Measurements from ENCODE around the gene DENND1A. TPM values are rescaled to one million over a fixed set of nuclear protein-coding genes. Genes with fewer than 3 reads are reported as not detected.

DENND1A gene
- total RNA-seq, 1 donor from 2014 or later: 48.1 TPM

GRCh38 chr9:123716339-123716945 is 213.5 kb downstream of the DENND1A start:
- H2AFZ ChIP-seq (replicated peaks): no peak overlapping the region
- H3K4me2 ChIP-seq: peak overlapping the region; percentile 28
- H3K36me3 ChIP-seq: no peaks in the 10 kb centered on the region
- peaks cover 4% of the 10 kb centered on the region for H3K27me3 Mint-ChIP-seq (ENCODE audit: insufficient read depth, low read depth)
- H3K9ac ChIP-seq: no peak overlapping the region
- peaks cover 9% of the 10 kb centered on the region for H3K36me3 Mint-ChIP-seq
- H3K4me3 ChIP-seq: no peak overlapping the region
- H3K9me3 Mint-ChIP-seq: peaks cover 16% of the 10 kb centered on the region
- H3K27ac ChIP-seq: peak overlapping the region; percentile 53
- peaks cover 4% of the 10 kb centered on the region for H3F3A ChIP-seq (ENCODE audit: low read depth)
- DNase-seq (ENCODE audit: low spot score): no peak
- no peak overlapping the region for H3K27ac Mint-ChIP-seq
- peaks cover 15% of the 10 kb centered on the region for H3K4me1 ChIP-seq
- TF ChIP-seq EZH2 (IDR thresholded peaks at IDR 0.05) (no peak), EZH2phosphoT487 (IDR thresholded peaks at IDR 0.05) (no peak), CTCF (IDR thresholded peaks at IDR 0.05) (no peak)
- H3K9me3 ChIP-seq (ENCODE audit: low read depth): no peaks in the 10 kb centered on the region
- H3K79me2 ChIP-seq (ENCODE audit: low read depth): peaks cover 15% of the 10 kb centered on the region
- no peak overlapping the region for H3K4me3 Mint-ChIP-seq
- H3K4me1 Mint-ChIP-seq: peaks cover 27% of the 10 kb centered on the region
- H4K20me1 ChIP-seq (ENCODE audit: low read depth): no peaks in the 10 kb centered on the region
- H3K27me3 ChIP-seq: no peaks in the 10 kb centered on the region

GRCh38 chr9:123715258-123715657 is 214.7 kb downstream of the DENND1A start:
- H3K9ac ChIP-seq: no peak overlapping the region
- H3K36me3 Mint-ChIP-seq: no peaks in the 10 kb centered on the region
- TF ChIP-seq CTCF (IDR thresholded peaks at IDR 0.05) (no peak), EZH2phosphoT487 (IDR thresholded peaks at IDR 0.05) (no peak), EZH2 (IDR thresholded peaks at IDR 0.05) (no peak)
- H3K27me3 ChIP-seq: no peaks in the 10 kb centered on the region
- no peak overlapping the region for H3K4me3 Mint-ChIP-seq
- no peak for DNase-seq (ENCODE audit: low spot score)
- no peaks in the 10 kb centered on the region for H3K36me3 ChIP-seq
- H3K9me3 ChIP-seq (ENCODE audit: low read depth): no peaks in the 10 kb centered on the region
- H3K27ac ChIP-seq: no peak overlapping the region
- H3F3A ChIP-seq (ENCODE audit: low read depth): peaks cover 4% of the 10 kb centered on the region
- H3K4me3 ChIP-seq: no peak overlapping the region
- H3K27me3 Mint-ChIP-seq (ENCODE audit: insufficient read depth, low read depth): peaks cover 4% of the 10 kb centered on the region
- H3K4me2 ChIP-seq: no peak overlapping the region
- H2AFZ ChIP-seq (replicated peaks): no peak overlapping the region
- H3K4me1 ChIP-seq: peaks cover 15% of the 10 kb centered on the region
- H3K9me3 Mint-ChIP-seq: peaks cover 7% of the 10 kb centered on the region
- peaks cover 27% of the 10 kb centered on the region for H3K4me1 Mint-ChIP-seq
- peaks cover 15% of the 10 kb centered on the region for H3K79me2 ChIP-seq (ENCODE audit: low read depth)
- no peak overlapping the region for H3K27ac Mint-ChIP-seq
- no peaks in the 10 kb centered on the region for H4K20me1 ChIP-seq (ENCODE audit: low read depth)

- Histone ChIP-seq H3K79me2 (ENCODE audit: low read depth) (peaks cover 8% of the 10 kb centered on the region), H4K20me1 (ENCODE audit: low read depth) (no peaks in the 10 kb centered on the region), H3K36me3 (no peaks in the 10 kb centered on the region), H3K27me3 (no peaks in the 10 kb centered on the region), H3F3A (ENCODE audit: low read depth) (peaks cover 4% of the 10 kb centered on the region), H3K4me1 (peaks cover 15% of the 10 kb centered on the region), H2AFZ (replicated peaks) (no peak overlapping the region), H3K4me2 (no peak overlapping the region), H3K9ac (no peak overlapping the region), H3K4me3 (no peak overlapping the region), H3K27ac (no peak overlapping the region), H3K9me3 (ENCODE audit: low read depth) (no peaks in the 10 kb centered on the region)
- H3K9me3 Mint-ChIP-seq: peaks cover 3% of the 10 kb centered on the region
- H3K4me1 Mint-ChIP-seq: peaks cover 23% of the 10 kb centered on the region
- DNase-seq (ENCODE audit: low spot score): no peak
- H3K27me3 Mint-ChIP-seq (ENCODE audit: insufficient read depth, low read depth): no peaks in the 10 kb centered on the region
- H3K27ac Mint-ChIP-seq: no peak overlapping the region
- TF ChIP-seq CTCF (IDR thresholded peaks at IDR 0.05) (no peak), EZH2 (IDR thresholded peaks at IDR 0.05) (no peak), EZH2phosphoT487 (IDR thresholded peaks at IDR 0.05) (no peak)
- H3K36me3 Mint-ChIP-seq: no peaks in the 10 kb centered on the region
- no peak overlapping the region for H3K4me3 Mint-ChIP-seq
These were observed 216.6 kb downstream of the DENND1A start for GRCh38 chr9:123713282-123713681.
